ENCODE results near the gene ATP1A1. TPM values are rescaled to one million over a fixed set of nuclear protein-coding genes. Genes with fewer than 3 reads are reported as not detected.

The ATP1A1 gene
- total and polyA plus RNA-seq, 12 donors: 73.6 to 624 (median 203) TPM

DNA sequence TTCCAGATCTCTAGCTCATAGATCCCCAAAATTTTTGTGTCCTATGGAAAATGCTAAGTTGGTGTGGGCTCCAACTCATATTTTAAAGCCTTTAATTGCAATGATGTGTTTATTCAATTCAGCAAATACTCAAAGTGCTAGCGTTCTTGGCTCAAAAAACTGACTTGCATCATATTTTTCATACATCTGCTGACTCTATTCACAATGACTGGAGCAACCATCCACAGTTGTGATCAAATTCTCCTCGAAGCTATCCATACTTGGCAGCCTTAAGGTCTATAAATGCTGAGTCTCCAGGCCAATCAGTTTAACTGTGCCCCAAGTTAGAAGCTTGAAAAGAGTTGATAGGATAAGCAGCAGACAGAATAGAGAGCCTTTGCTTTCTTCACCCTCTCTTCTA, 2.9 kb upstream of the ATP1A1 start:
- ATAC-seq (no peak), DNase-seq (no peak)
- H3K27me3 ChIP-seq: no peaks in the 10 kb centered on the region
- intact Hi-C loops (cut with DNase I): loop anchor here in 3 of 10 donors (5.0 kb wide), 2 partner anchors 107 to 218 kb away; no protein-coding TSS in a partner anchor
- TF ChIP-seq CTCF (IDR thresholded peaks at IDR 0.05): no peak
- H3K9me3 ChIP-seq: no peaks in the 10 kb centered on the region
- 56 to 57% methylated on average over 2 of the region's 2 CpGs for WGBS, 2 donors
- no peak overlapping the region for H3K27ac ChIP-seq
- no peak overlapping the region for H3K4me3 ChIP-seq
- no peaks in the 10 kb centered on the region for H3K36me3 ChIP-seq
- H3K4me1 ChIP-seq: peaks cover 4 to 34% (median 23%) of the 10 kb centered on the region in 9 donors

DNA sequence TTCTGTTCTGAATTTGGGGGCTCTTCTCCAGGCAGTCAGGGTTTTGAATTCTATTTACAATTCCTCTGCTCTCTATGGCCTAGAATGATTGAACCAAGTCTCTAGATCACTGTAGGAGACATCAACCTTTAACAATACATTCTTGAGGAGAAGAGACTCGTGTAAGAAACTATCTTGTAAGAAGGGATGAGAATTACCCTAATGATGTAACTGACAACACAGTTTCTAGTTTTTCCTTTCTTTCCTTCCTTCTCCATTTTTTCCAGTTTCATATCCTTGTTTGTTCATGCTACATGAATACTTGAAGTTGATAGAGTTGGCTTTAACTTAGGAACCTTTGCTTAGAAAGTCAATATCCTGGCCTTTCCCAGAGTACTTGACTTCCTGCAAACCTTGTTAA, 1.3 kb upstream of the ATP1A1 start:
- no peak for TF ChIP-seq CTCF (IDR thresholded peaks at IDR 0.05)
- Histone ChIP-seq H3K4me1 (peaks cover 2 to 39% (median 32%) of the 10 kb centered on the region in 9 donors), H3K4me3 (peak overlapping the region in 1 of 10 donors; percentile 76), H3K9me3 (no peaks in the 10 kb centered on the region), H3K27ac (peak overlapping the region in 8 of 10 donors; percentile 97 to 98 (median 98)), H3K36me3 (no peaks in the 10 kb centered on the region), H3K27me3 (no peaks in the 10 kb centered on the region)
- 65 to 67% methylated on average over 1 of the region's 1 CpG for WGBS, 2 donors
- intact Hi-C loops (cut with DNase I): loop anchor here in 3 of 10 donors (5.0 kb wide), 2 partner anchors 106 to 219 kb away; no protein-coding TSS in a partner anchor
- ATAC-seq (no peak), DNase-seq (no peak)

- Histone ChIP-seq H3K27ac (peak overlapping the region; percentile 91 to 98 (median 97)), H3K4me1 (peaks cover 7 to 43% (median 37%) of the 10 kb centered on the region in 9 donors), H3K36me3 (no peaks in the 10 kb centered on the region), H3K27me3 (no peaks in the 10 kb centered on the region), H3K9me3 (no peaks in the 10 kb centered on the region), H3K4me3 (peak overlapping the region in 9 of 10 donors; percentile 75 to 90 (median 86))
- 27 to 40% methylated on average over 11 of the region's 11 CpGs for whole genome bisulfite sequencing, 2 donors
- DNase-seq (no peak), ATAC-seq (no peak)
- no peak for TF ChIP-seq CTCF (IDR thresholded peaks at IDR 0.05)
- intact Hi-C loops (cut with DNase I): loop anchor here in 3 of 10 donors (5.0 kb wide), 2 partner anchors 105 to 220 kb away; no protein-coding TSS in a partner anchor
Observed at GRCh38 chr1:116372191-116372590, 853 bp upstream of the ATP1A1 start.

- H3K4me1 ChIP-seq: peaks cover 15 to 58% (median 50%) of the 10 kb centered on the region in 9 donors
- H3K27ac ChIP-seq: peak overlapping the region; percentile 91 to 98 (median 97)
- H3K9me3 ChIP-seq: no peaks in the 10 kb centered on the region
- H3K36me3 ChIP-seq: no peaks in the 10 kb centered on the region
- ATAC-seq (peak; percentile 12 to 65 (median 48)), DNase-seq (peak; percentile 70 to 75)
- peak overlapping the region; percentile 66 to 90 (median 86) for H3K4me3 ChIP-seq
- intact Hi-C loops (cut with DNase I): loop anchor here in 3 of 10 donors (5.0 kb wide), 2 partner anchors 104 to 221 kb away; no protein-coding TSS in a partner anchor
- WGBS, 2 donors: 1% methylated on average over 63 to 80 of the region's 84 CpGs
- no peaks in the 10 kb centered on the region for H3K27me3 ChIP-seq
- no peak for TF ChIP-seq CTCF (IDR thresholded peaks at IDR 0.05)
Observed at GRCh38 chr1:116373431-116374352, 648 bp downstream of the ATP1A1 start.
